Activated CD4-positive, alpha-beta T cell treated with anti-CD3 and anti-CD28 coated beads, Interleukin-2, Interleukin-4, amounts not matched to agents 100 ng/mL and 50 ng/mL, durations not matched to agents 16 hours and 8 hours (primary cell): Measurements from ENCODE around the gene MORN5.

Source experiments
- DNase-seq: peaks from one replicate; pipeline ENCODE4 v3.0.0-alpha.2; 2020; ENCODE audit warnings: low spot score

The MORN5 gene

DNA sequence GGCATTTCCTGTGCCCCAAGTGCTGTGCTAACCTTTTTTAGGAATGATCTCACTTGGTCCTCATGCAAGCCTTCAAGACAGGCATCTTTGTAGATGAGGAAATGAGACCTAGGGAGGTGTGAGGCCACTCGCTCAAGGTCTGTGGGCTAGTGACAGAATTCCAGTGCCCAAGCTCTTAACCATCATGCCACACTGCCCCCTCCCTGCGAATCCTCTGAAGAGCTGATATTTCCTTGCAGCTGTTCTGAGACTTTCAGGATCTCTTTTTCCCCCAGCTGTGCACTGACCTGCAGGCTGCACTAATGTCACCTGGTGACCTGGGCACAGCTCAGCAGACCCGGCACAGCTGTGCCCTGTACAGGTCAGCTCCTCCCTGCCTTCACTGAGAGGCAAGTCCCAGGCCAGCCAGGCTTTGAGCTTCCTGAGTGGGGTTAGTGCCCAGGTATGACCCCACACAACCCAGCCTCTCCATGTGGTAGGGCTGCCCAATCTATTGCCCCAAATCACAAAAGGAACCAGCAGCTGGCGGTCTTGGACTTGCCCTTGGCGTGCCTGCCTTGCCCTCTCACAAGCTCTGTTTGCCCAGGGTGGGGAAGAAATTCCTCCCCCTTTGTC, 32.7 kb downstream of the MORN5 start:
- DNase-seq = no peak

GRCh38 chr9:122192914-122193525, 33.3 kb downstream of the MORN5 start:
- no peak for DNase-seq

- no peak for DNase-seq
Measured at GRCh38 chr9:122193651-122194050, 33.9 kb downstream of the MORN5 start.

DNA sequence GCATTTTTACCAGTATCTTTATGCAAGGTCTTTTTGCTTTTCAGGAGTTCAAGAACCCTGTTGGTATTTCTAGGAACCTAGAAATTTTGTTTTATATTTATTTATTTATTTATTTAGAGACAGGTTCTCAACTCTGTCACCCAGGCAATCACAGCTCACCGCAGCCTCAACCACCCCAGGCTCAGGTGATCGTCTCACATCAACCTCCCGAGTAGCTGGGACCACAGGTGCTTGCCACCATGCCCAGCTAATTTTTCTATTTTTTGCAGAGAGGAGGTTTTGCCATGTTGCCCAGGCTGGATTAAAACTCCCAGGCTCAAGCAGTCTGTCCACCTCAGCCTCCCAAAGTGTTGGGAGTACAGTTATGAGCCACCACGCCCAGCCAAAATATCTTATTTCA, 36.2 kb downstream of the MORN5 start:
- no peak for DNase-seq

GRCh38 chr9:122197426-122197825, 37.7 kb downstream of the MORN5 start:
- no peak for DNase-seq

DNA sequence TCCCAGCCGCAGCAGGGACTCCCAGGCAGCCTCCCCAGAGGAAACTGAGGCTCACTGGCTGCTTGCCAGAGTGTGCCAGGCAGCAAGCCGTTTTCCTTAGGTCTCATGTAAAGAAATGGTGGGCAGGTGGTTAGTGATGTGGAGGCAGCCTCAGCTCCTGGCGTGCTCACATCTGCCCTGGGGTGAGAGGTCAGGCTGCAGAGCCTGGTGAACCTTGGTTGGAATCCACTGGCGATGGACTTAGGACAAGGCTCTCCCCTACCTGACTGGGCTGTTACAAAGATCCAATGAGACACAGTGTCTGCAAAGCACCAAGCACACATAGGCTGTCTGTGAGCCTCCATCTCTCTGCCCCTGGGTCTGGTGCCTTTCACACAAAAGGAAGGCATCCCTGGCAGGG, 38.2 kb downstream of the MORN5 start:
- DNase-seq = no peak

GRCh38 chr9:122200960-122201595, 41.4 kb downstream of the MORN5 start:
- DNase-seq = no peak

- no peak for DNase-seq
Measured at GRCh38 chr9:122201641-122202040, 41.9 kb downstream of the MORN5 start.

DNA sequence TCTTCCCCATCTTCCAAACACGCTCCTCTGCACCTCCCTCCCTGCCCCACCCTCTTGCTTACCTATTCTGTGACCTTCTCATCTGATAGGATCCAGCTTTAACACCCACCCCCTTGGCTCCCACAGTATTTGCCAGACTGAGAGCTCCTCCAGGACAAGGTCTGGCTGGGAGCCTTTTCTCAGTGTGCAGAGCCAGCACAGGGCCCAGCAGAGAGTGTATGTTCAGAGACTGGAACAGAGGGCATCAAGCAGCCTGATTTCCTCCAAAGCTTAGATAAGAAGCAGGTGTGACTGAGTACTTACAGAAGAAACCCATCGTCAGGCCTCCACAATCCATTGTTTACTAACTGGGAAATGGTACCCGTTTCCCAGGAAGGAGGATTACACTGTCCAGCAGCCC, 42.4 kb downstream of the MORN5 start:
- no peak for DNase-seq

GRCh38 chr9:122204055-122204454, 44.3 kb downstream of the MORN5 start:
- no peak for DNase-seq

DNA sequence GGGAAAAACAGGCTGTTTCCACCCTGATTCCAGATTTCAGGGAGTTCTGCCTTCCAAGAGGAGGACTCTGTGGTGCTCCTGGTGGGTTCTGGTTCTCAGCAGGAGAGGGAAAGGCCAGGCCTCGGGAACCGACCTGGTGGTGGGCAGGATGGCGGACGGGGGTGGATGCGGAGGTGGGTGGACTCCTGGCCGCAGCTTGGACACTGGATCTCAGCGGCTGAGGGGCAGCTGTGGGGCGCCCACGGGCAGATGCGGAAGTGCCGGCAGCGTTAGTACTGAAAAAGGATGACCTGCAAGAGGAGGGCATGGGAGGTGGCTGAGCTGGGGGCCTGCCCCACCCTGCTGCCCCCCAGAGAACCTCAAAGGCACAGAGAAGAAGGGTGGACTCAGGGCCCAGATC, 44.8 kb downstream of the MORN5 start:
- no peak for DNase-seq

GRCh38 chr9:122205176-122205575, 45.5 kb downstream of the MORN5 start:
- no peak for DNase-seq

DNA sequence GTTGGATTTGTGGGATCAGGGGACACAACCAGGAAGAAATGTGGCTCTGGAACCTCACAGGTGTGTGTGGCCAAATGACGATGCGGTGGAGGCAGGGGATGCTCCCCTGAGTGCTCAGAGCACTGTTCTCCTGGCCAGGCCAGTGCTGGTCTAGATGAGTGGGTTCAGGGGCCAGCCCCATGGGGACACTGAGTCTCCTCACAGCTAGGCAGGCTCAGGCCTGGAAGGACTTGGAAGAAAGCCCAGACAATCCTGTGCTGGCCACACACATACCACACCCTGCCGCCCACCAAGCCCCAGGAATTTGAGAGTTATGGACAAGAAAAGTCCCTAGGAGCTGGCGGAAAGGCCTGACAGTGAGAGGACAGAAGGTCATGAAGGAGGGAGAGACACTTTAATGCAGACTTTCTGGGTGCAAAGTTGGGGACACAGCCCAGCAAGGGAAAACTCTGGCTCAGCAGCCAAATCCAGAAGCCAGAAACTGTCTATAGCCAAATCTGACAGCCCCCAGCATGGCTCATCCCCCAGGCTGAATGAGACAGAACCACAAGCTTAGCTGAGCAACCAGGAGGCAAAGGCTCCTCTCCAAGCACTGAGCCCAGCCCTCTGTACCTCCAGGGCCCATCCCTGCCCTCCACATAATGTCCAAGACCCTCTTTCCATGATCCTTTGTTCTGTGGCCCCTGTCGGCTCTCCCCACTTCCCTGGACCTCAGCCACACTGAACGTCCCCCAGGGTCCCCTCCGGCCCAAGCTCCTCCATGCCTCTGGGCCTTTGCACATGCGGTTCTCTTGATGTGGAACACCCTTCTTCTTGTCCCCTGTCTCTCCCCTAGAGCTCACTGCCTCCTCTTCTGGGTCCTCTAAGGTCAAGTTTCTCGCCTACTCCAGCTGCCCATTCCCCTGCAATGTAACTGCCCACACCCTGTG, 46.7 kb downstream of the MORN5 start:
- no peak for DNase-seq

GRCh38 chr9:122207096-122207495, 47.4 kb downstream of the MORN5 start:
- no peak for DNase-seq

DNA sequence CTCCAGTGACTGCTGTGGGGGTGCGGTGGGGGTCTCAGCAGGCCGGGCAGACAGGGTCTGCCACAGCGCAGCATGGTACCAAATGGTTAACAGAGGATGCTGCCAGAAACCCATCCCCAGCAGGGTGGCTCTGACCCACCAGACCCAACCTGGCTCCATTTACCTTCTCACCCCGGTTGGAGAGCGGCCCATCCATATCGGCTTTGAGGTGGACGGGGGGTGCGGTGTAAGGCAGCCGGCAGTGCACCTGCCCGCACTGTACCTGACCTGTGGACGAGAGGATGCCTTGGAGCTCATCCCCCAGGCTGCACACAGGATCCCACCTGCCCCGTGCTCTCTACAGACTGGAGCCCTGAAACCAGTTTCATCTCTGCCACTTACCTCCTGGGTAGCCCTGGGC, 49.7 kb downstream of the MORN5 start:
- DNase-seq = no peak

DNA sequence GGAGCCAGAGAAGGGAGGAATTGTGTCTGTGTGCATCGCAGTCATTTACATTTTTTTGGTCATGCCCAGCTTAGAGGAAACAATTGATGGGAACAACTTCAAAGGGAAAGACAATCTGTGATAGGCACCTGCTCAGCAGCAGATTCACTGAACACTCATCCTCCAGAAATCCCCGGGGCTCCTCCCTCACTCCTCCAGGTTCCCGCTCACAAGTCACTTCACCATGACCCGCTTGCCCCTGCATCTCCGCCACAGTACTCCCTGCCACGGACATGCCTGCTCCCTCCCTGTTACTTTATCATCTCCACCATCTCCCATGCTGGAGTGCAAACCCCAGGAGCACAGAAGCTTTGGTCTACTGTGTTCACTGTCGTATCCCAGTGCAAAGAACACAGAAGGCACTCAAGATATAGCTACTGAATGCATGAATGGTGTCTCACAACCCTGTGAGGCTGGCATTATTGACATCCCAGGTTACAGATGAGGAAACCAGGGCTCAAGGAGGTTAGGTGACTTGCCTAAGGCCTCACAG, 52.8 kb downstream of the MORN5 start:
- DNase-seq = no peak

DNA sequence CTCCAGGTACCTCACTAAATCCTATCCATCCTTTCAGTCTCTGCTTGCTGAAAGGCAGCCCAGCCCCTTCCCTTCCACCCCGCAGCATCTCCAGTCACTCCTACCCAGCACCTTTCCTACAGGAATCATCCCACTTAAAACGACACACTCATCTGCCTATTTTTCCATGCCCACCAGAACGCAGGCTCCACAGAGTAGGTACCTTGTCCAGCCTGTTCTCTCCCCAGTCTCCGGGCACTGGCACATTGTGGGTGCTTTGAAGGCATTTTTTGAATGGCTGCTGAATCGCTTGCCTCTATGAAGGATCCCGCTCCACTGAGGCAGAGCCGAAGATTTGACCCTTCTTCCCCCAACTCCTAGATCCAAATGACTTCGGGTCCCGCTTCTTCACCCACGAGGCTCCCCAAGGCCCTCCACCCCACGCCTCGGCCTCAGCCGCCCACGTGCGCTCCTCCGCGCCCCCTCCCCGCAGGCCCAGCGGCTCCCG, 53.4 kb downstream of the MORN5 start:
- no peak for DNase-seq

GRCh38 chr9:122213589-122214413, 54.1 kb downstream of the MORN5 start:
- DNase-seq = peak; percentile 54

- DNase-seq = no peak
Measured at GRCh38 chr9:122214507-122214906, 54.8 kb downstream of the MORN5 start.

GRCh38 chr9:122215663-122216062, 56.0 kb downstream of the MORN5 start:
- DNase-seq = no peak

- DNase-seq = no peak
Measured at GRCh38 chr9:122216138-122216797, 56.6 kb downstream of the MORN5 start.
